ENCODE measurements around the gene LZIC.

The LZIC gene

DNA sequence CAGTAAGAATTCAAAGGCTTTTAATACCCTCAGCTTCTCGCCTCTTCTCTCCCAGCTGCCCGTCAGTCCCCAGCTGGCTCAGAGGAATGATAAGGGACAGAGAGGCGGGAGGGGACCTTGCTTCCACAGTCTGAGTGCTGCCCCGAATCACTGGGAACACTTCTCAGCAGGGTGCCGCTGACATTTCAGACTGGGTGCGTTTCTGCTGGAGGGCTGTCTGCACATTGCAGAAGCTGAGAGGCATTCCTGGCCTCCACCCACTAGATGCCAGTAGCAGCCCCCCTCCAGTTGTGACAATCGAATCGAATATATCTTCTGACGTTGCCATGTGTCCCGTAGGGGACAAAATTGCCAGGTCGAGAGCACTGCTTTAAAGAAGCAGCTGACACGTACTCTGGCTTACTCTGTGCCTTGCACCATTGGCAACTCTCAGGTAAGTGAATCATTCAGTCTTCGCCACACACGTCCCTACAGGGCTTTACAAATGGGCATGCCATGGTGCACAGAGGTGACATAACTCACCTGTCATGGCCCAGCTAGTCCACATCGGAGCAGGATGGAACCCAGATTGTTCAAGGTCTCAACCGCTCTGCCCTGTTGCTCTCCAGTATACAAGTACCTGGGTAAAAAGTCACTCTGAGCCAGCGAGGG is 57.0 kb downstream of the LZIC start:
- DNase-seq (ENCODE audit: low read depth in 2 of 3, low spot score in 2 of 3) = no peak

- no peak for DNase-seq (ENCODE audit: low read depth in 2 of 3, low spot score in 2 of 3)
These were observed 58.4 kb downstream of the LZIC start for GRCh38 chr1:9884805-9885204.

- no peak for DNase-seq (ENCODE audit: low read depth in 2 of 3, low spot score in 2 of 3)
These were observed 59.4 kb downstream of the LZIC start for GRCh38 chr1:9883585-9884449.

DNA sequence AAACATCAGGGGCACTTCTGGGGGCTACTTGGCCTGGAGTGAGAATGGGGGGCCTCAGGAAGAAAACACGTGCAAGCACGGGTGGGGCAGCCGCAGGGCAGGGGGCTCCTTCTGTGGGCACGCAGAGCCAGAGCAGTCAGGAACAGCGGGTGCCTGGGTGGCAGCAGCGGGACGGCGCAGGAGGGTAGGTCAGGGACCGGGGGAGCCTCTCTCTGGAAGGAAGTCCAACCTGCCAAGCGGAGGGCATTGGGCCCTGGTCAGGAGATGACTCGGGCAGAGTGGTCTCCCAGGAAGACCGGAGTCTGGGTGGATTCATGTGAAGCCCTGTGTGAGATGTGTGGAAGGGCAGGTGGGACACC is 60.3 kb downstream of the LZIC start:
- DNase-seq (ENCODE audit: low read depth in 2 of 3, low spot score in 2 of 3) = no peak

DNA sequence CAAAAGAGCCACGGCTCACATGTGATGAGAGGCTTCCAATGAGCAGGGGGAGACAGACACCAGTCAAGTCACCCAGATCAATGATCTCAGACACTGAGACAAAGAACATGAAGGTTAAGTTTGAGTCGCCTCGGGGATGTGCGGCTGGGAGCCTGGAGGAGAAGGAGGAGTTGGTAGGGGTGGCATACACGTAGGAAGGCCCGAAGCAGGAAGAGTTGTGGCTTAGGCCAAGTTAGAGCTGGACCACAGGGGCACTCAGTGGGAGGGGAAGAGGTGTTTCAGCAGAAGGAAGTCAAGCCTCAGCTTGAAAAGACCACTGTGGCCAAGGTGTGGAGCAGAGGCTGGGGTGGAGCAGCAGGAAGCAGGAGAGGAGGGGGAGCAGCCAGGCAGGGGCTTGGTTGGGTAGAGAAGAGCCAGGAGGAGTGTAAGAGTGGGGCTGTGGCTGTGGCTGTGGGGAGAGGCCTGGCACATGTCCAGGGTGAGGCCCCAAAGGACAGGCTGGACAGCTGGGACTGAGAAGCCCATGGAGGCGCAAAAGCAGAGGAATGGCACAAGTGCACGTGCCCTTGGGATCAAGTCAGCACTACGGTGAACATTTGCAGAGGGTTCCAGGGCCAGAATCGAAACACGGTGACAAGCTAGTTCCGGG is 60.8 kb downstream of the LZIC start:
- DNase-seq (ENCODE audit: low read depth in 2 of 3, low spot score in 2 of 3) = no peak

- DNase-seq (ENCODE audit: low read depth in 2 of 3, low spot score in 2 of 3) = no peak
These were observed 61.3 kb downstream of the LZIC start for GRCh38 chr1:9881838-9882249.

Data from activated CD8-positive, alpha-beta memory T cell treated with anti-CD3 and anti-CD28 coated beads for 48 hours (primary cell).